ENCODE results near the gene RGS8.

RGS8 gene

DNA sequence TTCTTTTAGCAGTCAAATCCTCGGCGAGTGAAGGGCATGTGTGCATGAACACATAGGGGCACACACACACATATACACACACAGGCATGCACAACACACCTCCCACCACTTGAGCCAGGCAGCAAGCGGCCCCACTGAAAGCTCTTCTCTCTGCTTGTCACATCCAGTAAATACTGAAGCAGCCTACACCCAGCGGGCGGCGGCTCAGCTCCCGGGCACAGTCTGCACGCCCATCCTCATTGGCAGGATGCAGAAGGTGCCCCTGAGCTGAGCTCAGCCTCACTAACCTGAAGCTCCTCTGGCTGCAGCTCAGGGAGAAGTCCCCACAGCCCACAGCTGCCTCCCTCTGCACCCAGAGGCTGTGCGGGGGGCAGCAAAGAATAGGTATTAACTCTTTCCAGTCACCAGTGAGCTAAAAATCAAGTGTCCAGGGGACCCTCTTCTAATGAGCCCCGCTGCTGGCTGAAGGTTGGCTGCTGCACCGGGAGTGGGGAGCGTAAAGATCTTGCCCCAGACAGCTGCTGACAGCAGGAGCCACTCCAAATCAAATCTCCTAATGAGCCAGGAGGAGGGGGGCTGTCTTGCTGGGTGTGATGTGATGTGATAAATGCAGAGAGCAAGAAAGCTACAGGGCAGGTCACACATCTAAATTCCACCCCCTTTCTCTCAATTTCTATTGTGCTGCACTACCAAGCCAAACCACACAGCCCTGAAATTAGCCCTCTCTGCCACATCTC is 12.5 kb downstream of the RGS8 start:
- no peak for DNase-seq (ENCODE audit: low read depth in 2 of 2)

DNA sequence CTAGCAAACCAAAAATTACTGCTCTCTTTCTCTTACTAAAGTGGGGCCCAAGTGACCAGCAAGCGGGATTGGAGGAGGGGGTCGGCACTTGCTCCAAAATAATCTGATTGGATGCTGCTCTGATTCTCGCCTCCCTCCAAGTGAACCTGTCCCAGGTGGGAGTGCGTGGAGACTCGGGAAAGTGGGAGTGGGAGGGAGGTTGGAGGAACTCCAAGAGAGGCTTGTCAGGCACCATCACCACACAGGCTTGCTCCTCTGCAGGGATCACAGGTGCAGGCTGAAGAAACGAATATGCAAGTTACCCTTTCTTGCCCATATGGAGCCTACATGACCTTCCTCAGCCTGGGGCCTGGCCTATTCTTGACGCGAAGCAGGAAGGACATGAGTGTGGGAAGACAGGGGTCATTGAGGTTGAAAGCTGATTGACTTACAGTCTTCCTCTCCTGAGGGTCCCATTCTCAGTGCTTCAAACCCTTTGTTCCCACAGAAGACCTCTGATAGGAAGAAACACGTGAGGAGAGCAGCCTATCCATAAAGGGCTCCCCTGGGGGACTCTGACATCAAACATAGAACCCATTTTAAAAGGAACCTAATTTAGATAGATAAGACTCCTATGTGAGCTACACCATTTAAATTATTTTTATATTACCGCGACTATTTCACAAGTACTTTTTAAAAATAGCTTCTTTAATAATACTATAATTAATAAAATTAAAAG is 14.2 kb downstream of the RGS8 start:
- no peak for DNase-seq (ENCODE audit: low read depth in 2 of 2)

DNA sequence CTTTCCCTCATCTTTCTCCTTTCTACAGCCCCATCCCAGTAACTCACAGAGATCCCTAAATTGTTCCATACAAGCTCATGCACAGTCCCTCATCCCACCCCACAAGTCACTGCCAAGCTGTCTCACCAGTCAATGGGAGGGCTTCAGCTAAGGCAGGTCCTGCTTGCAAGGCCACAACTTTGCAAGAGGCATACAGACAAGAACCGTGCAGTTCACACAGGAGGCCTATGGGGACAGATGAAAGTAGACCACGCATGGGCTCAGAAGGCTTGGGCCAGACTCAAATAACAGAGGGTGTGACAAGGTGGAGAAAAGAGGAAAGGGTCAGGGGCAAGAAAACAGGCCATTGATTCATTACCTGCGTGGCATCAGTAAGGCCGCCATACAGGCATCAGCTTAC is 15.1 kb downstream of the RGS8 start:
- no peak for DNase-seq (ENCODE audit: low read depth in 2 of 2)

DNA sequence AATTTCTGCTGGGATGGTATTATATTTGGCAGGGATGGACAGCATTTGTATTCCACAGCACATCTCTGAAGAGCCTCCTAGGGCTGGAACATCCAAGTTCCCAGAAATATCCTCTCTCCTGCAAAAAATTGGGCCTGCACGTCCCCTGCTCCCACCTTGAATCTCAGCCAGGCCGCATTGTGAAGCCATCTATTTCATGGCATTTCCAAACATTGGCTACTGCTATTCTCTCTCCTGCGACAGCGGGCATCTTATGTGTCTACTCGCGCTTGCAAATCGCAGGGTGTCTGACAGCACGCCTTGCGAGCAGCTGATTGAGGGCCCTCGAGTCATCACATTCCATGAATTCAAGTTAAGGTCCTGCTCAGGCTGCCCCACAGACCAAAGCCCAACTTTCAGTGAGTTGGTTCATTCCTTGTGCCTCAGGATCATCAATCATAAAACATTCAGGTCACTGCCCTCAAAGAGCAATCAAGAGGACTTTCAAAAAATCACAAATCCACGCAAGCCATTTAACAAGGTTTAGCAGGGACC is 15.8 kb downstream of the RGS8 start:
- DNase-seq (ENCODE audit: low read depth in 2 of 2) = no peak

DNA sequence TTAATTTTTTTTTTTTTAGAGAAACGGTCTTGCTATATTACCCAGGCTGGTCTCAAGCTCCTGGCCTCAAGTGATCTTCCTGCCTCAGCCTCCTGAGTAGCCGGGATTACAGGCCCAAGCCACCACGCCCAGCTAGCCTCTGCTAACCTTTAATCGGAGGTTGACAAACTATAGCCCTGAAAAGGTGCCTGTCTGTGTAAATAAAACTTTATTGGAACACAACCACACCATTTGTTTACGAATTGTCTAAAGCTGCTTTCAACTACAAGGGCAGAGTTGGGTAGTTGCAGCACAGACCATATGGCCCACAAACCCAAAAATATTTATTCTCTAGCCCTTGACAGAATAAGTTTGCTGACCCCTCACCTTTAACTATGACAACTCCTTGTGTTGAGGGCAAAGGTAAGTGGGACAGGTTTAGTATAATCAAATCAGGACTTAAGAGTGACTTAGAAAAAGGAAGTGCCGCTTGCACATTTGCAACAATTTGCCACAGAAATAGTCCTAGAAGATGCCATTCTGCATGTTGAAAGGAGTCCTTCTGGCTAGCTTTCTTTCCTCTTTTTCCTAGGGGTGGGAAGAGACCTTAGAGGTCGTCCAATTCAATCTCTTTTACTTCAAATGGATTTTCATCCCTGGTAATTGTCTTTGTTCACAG is 16.4 kb downstream of the RGS8 start:
- DNase-seq (ENCODE audit: low read depth in 2 of 2) = no peak

DNA sequence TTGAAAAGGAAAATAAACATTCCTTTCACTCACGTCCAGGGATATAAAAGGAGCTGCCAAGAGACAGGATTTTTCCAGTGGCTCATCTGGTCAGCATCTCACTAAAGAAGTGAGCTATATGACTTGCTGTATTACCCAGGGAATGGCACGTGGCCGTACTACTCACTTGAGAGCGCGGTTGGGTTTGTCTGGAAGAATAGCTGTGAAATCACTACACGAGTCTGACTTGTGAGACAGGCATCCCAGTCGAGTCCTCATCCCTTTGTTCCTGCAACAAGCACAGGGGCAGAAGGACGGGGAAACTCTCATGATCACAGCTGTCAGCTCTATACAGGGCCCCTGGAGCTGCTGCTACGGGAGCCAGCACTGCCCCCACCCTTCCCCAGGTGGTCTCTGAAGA is 17.7 kb downstream of the RGS8 start:
- DNase-seq (ENCODE audit: low read depth in 2 of 2) = no peak

DNA sequence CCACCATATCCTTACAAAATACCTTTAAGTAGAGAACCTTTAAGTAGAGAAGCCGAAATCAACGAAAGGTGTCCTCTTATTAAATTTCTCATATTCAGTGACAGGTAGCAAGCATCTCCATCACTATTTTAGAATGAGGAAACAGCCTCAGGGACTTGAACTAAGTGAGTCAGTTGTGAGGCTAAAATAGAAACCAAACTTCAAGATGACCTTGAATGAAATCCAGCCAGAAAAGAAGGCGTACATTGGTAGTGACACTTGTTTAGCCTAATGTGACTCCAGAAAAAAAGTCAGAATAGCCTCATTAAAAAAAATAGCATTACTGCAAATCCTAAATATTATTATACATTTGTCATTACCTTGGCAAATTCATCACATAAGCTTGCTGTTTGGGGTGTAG is 20.1 kb downstream of the RGS8 start:
- DNase-seq (ENCODE audit: low read depth in 2 of 2) = no peak

DNA sequence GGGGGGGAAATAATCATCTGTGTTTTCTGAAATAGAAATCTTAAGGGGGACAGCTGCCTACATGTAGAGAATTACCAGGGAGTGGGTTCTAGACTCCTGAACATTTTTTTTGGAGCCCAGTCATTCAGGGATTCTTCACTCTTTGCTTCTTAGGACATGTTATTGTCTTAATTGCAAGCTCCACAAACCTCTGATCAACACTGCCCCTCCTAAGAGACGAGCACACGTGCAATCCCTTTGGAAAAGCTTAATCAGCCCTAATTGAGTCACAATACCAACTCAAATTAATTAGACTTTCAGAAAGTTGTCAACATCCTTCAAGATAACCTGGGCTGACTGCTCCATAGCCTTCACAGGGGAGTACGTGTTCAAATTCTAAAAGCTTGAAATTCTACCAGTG is 21.4 kb downstream of the RGS8 start:
- DNase-seq (ENCODE audit: low read depth in 2 of 2) = no peak

DNA sequence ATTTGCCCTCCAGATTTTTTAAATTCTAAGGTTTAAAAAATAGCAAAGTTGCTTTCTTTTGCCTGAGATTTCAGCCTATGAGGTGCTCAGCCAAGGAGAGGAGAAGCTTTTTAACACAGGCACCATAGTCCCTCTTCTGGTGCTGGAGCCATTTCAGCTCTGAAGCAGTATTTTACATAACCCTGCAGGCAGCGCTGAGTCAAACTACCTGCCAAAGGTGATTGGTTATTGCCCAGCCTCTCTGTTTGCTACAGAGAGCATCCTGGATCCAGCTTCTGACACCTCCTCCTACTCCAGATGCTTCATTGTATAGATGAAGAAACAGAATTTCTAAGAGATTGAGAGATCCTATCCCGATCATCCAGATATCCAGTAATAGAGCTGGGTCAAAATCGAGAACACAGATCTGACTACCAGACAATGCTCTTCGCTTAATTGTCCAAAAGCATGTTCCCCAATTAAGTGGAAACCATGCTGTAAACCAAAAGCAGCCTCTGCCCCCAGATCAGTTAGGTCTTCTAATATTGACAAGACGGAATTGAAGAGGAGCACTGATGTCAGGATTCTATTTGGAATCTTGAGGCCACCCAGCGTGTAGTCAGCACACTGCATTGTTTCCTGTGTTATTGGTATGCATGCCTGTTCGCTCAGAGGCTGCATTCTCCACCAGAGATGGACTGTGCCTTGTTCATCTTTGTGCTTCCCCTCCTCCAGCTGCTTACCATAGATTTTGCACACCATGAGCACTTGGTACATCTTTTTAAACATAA is 22.1 kb downstream of the RGS8 start:
- DNase-seq (ENCODE audit: low read depth in 2 of 2) = no peak

DNA sequence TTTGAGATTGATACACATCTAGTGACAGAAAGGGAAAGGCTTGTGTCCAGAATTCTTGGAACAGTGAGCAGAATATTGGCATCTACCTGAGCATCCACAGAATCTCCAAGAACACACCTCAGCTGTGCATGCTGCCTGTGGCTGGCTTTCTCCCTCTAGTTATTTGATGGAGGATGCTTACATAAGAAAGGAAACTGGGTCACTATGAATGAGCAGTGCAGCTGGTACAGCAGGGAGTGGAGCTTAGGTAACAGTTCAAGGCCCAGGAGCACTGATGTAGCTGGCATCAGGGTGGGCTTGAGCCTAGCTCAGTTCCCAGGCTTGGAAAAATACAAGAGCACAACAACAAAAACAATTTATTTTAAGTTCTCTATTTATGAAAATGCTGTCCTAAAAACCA is 26.3 kb downstream of the RGS8 start:
- no peak for DNase-seq (ENCODE audit: low read depth in 2 of 2)

DNA sequence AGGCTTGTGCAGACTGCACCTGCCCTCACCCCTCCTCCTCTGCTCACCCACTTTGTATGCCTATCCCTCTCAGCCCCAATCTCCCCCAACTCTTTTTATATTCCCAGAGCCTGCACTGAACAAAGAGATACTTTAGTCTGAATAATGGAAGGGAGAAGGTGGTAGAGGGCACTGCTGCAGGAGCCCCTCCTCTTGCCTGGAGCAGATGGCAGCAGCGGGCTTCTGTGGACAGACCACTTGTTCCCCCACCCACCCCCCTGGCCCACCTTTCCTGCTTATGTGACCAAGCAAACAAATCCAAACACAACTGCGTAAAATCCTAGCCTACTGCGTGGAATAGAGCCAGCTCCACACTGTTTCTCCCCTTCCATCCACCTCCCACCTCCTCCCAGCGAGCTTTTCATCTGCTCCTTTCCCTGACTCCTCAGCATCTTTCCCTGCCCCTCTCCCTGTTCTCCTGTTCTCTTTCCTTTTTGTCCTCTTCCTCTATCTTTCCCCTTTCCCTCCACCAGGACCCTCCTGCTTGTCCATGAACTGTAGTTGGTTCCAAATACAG is 27.5 kb downstream of the RGS8 start:
- no peak for DNase-seq (ENCODE audit: low read depth in 2 of 2)

DNA sequence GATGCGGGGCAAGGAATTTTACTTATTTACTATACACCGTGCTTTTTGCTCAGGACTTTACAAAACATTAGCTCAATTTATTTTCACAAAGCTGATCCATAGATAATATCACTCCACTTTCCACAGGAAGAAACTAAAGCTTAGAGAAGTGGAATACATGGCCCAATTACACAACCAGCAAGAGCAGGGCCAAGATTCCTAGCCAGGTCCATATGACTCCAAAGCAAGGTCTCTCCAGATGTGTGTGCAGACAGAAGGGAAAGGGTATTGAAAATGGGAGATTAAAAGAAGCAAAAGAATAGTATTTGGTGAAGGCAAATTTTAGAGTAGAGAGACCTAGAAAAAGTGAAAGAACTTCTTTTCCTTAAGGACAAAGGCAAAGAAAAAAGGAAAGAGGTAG is 30.4 kb downstream of the RGS8 start:
- no peak for DNase-seq (ENCODE audit: low read depth in 2 of 2)

DNA sequence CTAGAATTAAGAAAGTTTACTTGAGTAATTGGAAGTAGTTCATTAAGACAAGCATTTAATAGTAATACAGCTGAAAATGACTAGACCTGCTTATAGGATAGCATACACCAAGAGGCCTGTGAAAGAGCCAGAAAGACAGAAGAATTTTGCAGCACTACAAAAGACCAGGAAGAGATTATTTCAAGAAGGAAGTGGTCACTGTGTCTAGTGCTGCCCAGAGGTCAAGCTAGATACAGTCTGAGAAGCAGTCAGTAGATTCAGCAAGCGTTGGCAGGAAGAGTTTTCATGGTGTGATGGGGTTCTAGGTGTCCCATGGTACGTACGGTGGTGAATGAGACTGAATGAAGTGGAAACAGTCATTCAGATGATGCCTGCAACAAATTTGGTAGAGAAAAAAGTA is 31.5 kb downstream of the RGS8 start:
- no peak for DNase-seq (ENCODE audit: low read depth in 2 of 2)

DNA sequence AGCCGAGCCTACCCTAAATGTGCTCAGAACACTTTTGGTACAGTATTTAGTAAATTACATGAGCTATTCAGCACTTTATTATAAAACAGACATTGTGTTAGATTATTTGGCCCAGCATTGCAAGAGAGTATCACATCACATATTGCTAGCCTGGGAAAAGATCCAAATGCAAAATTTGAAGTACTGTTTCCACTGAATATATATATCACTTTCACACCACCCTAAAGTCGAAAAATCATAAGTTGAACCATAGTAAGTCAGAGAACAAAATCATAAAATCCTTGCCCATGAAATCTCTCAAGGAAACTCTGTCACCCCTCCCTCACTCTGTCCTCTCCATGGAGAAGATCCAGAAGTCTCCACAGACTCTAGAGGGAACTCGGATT is 33.1 kb downstream of the RGS8 start:
- DNase-seq (ENCODE audit: low read depth in 2 of 2) = no peak

DNA sequence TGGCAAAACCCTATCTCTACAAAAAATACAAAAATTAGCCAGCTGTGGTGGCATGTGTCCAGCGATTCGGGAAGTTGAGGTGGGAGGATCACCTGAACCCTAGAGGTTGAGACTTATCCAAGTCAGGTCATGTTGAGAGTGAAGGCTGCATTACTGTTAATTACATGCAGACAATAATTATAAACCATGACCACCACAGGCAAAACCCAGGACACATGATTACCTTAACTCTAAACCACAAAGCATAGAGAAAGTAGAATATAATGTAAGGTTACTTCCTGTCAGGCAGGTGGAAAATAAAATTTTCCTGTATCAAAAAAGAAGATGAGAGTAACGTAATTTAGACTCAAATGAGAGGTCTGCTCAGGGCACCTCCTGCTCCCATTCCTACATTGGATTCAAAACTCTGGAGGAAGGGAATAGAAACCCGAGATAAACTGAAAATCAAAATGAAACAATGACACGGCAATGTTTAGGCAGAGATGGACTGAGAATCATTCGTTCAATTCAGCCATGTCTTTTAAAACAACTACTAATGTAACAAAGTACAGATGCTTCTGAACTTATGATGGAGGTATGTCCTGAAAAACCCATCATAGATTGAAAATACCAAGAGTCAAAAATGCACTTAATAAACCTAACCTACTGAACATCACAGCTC is 33.6 kb downstream of the RGS8 start:
- DNase-seq (ENCODE audit: low read depth in 2 of 2) = no peak

DNA sequence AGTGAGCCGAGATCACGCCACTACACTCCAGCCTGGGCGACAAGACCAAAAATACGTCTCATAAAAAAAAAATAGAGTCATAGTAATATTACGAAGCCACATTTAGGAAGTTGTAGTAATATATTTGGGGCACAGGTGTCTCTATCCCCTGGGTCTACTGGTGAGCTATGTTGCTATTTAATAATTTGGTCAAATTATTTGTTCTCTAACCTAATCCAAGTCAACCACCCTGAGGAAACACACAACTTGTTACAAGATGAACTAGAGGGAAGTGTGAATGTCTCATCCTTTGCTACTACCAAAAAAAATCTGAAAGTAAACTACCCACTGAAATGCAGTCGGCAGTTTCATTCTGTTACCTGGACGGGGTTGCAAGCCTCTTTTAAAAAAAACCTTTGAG is 35.3 kb downstream of the RGS8 start:
- no peak for DNase-seq (ENCODE audit: low read depth in 2 of 2)

DNA sequence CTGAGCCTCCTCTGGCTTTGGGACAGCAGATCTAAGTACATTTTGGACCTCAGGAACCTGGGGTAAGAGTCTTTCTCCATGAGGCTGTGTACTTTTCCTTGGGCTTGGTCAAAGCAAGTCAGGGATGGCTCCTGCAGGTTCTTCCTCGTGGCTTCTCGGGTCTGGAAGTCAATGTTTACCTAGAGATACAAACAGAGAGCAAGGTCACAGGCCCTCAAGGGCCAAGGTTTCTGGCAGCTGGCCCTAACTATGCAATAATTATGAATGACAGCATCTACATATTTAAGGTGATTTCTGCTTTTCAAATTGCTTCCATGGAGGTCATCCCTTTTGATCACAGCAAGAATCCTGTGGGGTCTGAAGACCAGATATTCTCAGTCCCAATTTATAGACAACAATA is 37.6 kb downstream of the RGS8 start:
- DNase-seq (ENCODE audit: low read depth in 2 of 2) = no peak

DNA sequence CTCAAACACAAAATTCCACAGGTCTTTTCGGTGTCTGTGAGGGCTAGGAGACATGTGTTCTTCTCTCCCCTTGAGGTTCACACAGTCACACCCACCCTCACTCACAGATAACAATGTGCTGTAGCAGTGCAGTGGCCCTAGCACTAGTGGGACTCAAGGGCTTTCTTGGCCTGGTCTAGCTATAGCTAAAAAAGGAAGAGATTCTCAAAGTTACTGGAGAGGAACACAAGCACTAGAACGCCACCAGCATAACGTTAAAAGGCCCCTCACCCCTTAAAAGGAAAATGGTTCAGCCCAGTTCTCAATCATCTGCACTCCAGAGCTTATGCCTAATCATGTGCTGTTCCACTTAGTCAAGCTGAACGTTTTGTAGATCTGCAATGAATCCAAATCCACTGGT is 39.5 kb downstream of the RGS8 start:
- DNase-seq (ENCODE audit: low read depth in 2 of 2) = no peak

DNA sequence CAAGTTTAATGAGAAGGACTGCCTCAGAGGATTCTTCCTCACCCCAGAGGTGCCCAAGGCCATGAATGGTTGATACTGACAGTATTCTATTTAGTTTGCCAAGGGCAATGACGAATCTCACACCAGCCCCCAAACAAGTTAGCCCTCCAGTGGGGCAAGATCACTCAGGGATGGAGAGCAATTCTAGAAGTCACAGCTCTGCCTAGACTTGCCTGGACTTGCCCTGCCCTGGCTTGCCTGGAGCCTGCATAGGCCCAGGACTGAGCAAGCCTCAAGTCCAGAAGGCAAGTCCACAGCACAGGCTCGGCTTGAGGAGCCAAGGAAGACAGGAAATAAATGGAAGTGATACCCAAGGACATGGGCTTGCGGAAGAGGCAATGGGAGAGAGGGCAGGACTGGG is 40.7 kb downstream of the RGS8 start:
- no peak for DNase-seq (ENCODE audit: low read depth in 2 of 2)

DNA sequence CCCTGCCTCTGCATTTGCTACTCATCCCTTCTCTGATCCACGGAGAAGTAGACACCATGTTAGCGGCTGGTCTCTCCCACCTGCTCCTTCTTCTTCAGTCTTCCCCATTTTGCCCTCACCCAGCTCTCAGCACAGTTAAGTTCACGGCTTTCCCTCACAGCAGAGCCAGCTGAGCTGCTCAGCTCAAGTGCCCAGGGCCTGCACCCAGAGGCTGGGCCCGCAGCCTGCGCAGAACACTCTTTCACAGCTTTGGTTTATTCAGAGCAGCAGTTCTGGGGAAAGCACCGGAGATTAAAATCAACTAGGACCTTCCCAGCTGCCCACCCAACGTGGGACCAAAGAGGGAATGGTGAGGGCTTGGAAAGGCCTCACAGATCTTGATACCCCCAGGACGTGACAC is 41.9 kb downstream of the RGS8 start:
- no peak for DNase-seq (ENCODE audit: low read depth in 2 of 2)

DNA sequence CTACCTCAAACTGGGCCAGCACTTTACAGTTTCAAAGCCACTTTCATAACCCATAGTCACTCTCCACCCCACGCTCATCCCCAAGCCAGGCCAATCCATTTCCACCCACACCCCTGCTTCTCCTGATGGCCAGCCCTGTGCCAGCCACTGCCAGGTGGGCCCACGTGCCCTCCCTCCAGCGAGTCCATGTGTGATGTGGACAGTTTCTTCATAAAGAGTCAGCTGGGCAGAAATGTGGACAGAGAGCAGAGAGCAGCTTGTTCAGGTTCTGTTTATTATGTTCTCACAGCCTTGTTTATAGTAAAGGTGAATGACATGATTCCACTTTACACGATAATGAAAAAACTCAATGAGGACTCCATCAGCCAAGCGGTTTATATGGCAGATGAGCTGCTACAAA is 42.8 kb downstream of the RGS8 start:
- DNase-seq (ENCODE audit: low read depth in 2 of 2) = no peak
